ENCODE measurements around the gene CH25H.
A peak's percentile ranks its signal among the peaks of the same experiment; 100 is the strongest.

CH25H gene

GRCh38 chr10:89219513-89220218 is 12.5 kb upstream of the CH25H start:
- no peak for DNase-seq (ENCODE audit: extremely low read depth, low read depth)

GRCh38 chr10:89217057-89217990 is 10.2 kb upstream of the CH25H start:
- peak; percentile 55 for TF ChIP-seq CTCF (IDR thresholded peaks at IDR 0.05; ENCODE audit: low read depth, low read length, missing control alignments)
- no peak for DNase-seq (ENCODE audit: extremely low read depth, low read depth)
- H3K4me3 ChIP-seq (replicated peaks; ENCODE audit: low read depth, low read length), result no peak overlapping the region

More at GRCh38 chr10:89219513-89220218, 12.5 kb upstream of the CH25H start:
- no peak for TF ChIP-seq CTCF (IDR thresholded peaks at IDR 0.05; ENCODE audit: low read depth, low read length, missing control alignments)
- H3K4me3 ChIP-seq (replicated peaks; ENCODE audit: low read depth, low read length), result no peak overlapping the region

- TF ChIP-seq CTCF (IDR thresholded peaks at IDR 0.05; ENCODE audit: low read depth, low read length, missing control alignments), result no peak
- no peak overlapping the region for H3K4me3 ChIP-seq (replicated peaks; ENCODE audit: low read depth, low read length)
- DNase-seq (ENCODE audit: extremely low read depth, low read depth), result no peak
Observed at GRCh38 chr10:89216056-89216455, 8.9 kb upstream of the CH25H start.

GRCh38 chr10:89215511-89215910 is 8.4 kb upstream of the CH25H start:
- TF ChIP-seq CTCF (IDR thresholded peaks at IDR 0.05; ENCODE audit: low read depth, low read length, missing control alignments), result no peak
- no peak for DNase-seq (ENCODE audit: extremely low read depth, low read depth)
- no peak overlapping the region for H3K4me3 ChIP-seq (replicated peaks; ENCODE audit: low read depth, low read length)

- no peak for TF ChIP-seq CTCF (IDR thresholded peaks at IDR 0.05; ENCODE audit: low read depth, low read length, missing control alignments)
Observed at GRCh38 chr10:89214566-89215165, 7.5 kb upstream of the CH25H start.

GRCh38 chr10:89213191-89213808 is 6.2 kb upstream of the CH25H start:
- no peak overlapping the region for H3K4me3 ChIP-seq (replicated peaks; ENCODE audit: low read depth, low read length)
- TF ChIP-seq CTCF (IDR thresholded peaks at IDR 0.05; ENCODE audit: low read depth, low read length, missing control alignments), result peak; percentile 31
- no peak for DNase-seq (ENCODE audit: extremely low read depth, low read depth)

More at GRCh38 chr10:89214566-89215165, 7.5 kb upstream of the CH25H start:
- no peak overlapping the region for H3K4me3 ChIP-seq (replicated peaks; ENCODE audit: low read depth, low read length)
- DNase-seq (ENCODE audit: extremely low read depth, low read depth), result no peak
